GM18502 (cell line): ENCODE data around the gene DLGAP1.

ENCODE experiments used
- ATAC-seq: cut with Tn5 transposase; IDR thresholded peaks from one replicate; pipeline ENCODE4 v1.9.1; 2021; ENCODE audit warnings: mild to moderate bottlenecking; ENCODE audit not compliant: unreplicated experiment, poor library complexity

The DLGAP1 gene

GRCh38 chr18:3454365-3455089 lies 1000.6 kb downstream of the DLGAP1 start:
- no peak for ATAC-seq

- ATAC-seq, result no peak
Observed at GRCh38 chr18:3453540-3454364, 1001.4 kb downstream of the DLGAP1 start.

- no peak for ATAC-seq
Observed at GRCh38 chr18:3452750-3453539, 1002.2 kb downstream of the DLGAP1 start.

GRCh38 chr18:3451989-3452749 lies 1002.9 kb downstream of the DLGAP1 start:
- ATAC-seq, result no peak

DNA sequence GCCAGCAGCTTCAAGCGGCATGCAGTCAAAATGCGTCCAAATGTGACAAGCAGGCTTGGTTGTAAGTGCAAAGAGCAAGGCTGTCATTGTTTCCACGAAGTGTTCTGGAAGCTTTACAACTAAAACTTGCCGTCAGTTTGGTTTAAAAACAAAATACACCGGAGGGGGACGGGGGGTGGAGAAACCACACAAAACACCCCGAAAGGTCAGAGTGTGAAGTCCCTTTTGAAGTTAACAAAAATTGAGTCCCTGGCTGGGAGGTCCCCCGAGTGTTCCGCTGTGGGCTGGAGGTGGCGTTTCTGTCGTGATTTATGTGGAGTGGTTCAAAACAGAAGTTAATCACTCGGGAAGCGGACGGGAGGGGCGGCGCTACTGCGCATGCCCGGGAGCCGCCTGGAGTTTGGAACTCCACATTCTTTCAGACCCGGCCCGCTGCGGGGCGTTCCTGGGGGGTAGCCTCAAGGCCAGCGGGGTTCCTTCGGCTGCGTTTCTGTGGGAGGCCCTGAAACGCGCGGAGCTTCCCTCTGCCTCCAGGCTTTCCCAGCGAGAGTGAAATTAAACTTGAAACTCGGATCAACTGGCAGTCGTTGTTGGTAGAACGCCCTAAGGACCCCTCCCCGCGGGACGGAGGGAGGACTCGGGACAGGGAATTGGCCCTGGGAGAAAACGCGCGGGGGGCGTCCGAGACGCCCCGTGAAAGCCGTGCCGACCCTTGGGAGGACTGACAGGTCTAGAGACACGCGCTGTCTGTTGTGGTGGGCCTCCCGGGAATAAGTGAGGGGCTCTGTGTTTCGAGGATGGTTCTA lies 1003.7 kb downstream of the DLGAP1 start:
- no peak for ATAC-seq

- ATAC-seq, result no peak
Observed at GRCh38 chr18:3450799-3451182, 1004.3 kb downstream of the DLGAP1 start.

DNA sequence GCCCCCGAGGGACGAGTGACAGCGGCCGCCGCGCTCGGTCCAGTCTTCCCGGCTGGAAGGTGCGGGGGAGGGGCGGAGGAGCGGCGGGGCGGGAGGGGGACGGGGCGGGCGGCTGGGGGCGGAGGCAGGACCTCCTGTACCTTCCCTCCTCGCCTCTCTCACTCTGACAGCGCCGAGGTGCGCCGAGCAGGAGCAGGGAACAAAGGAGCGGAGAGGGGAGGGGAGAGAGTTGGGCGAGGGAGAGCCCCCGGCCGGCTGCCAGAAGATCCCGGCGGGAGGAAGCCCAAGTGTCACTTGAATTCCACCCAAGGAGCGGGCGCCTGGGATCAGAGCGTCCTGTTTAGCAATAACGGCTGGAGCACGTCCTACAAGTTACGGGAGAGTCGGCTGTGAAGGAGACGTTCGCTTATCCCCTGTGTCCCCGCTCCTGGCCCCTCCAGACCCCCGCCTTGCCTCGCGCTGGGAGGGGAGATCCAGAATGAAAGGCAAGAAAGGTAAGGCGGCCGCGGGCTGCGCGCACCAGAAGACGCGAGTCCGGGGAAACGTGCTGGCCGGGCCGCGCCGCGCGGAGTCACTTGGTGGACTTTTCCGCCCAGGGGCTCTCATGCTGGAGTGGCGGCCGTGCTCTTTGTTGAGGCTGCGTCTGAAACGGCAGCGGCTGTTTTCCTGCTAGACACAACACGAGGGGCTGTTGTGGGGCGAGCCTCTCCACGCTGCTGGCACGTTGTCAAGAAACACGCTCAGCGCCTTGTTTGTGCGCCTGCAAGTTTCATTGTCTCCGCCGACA lies 1004.9 kb downstream of the DLGAP1 start, which contains the start of gene TGIF1:
TGIF1 (plus strand) TSS at position 161 of the 787 bp plus-strand sequence; CDS start at position 479, 318 bp downstream.
- no peak for ATAC-seq

DNA sequence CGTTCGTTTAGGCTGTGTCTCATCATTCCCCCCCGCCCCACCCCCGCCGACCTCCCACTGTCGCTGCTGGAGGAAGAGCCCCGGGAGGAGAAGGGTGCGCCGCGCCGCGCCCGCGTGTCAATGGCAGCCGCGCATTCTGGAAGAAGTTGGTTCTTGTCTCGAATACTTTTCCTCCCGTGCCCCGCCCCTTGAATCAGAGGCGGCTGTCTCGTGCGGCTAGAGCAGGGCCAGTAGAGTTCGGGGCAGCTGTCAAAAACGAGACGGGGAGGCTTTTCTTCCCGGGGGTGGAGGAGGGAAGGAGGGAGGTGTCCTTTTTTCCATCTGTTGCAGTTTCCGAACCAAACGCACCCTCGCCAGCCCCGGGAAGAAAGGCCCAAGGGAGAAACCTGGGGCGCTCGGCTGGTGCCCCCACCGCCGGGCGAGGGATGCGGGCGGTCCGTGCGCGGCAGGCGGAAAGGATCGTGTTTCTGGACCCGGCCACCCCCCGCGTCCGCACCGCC lies 1005.5 kb downstream of the DLGAP1 start:
- ATAC-seq, result peak; percentile 21

DNA sequence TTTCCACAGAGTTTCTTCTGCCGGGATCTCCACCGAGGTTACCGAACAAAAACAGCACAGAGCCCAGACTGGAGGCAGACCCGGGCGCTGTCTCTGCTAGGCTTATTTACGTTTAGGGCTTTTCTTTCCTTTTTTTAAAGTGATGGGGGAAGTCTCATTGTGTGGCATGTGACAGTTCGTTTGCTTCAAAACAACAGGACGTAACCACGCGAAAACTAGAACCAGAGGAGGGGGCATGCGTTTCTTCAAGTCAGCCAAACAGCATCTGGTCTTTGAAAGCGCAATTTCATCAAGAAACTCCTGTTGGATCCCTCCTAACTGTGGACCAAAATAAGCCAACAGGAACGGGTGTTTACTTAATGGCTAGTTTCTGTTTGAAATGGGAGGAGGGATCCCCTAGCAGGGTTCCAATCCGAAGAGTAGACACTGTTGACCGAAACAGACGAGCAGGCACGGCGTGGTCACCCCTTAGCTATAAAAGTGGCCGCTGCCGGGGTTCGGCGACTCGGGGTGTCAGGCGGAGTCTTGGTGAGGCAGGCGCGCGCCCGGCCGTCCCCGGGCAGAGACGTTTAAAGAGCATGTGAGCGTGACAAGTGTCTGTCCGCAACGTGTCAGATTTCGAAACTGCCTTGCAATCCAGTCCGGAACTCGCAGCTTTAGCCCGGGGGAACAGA lies 1006.1 kb downstream of the DLGAP1 start:
- peak; percentile 65 for ATAC-seq

DNA sequence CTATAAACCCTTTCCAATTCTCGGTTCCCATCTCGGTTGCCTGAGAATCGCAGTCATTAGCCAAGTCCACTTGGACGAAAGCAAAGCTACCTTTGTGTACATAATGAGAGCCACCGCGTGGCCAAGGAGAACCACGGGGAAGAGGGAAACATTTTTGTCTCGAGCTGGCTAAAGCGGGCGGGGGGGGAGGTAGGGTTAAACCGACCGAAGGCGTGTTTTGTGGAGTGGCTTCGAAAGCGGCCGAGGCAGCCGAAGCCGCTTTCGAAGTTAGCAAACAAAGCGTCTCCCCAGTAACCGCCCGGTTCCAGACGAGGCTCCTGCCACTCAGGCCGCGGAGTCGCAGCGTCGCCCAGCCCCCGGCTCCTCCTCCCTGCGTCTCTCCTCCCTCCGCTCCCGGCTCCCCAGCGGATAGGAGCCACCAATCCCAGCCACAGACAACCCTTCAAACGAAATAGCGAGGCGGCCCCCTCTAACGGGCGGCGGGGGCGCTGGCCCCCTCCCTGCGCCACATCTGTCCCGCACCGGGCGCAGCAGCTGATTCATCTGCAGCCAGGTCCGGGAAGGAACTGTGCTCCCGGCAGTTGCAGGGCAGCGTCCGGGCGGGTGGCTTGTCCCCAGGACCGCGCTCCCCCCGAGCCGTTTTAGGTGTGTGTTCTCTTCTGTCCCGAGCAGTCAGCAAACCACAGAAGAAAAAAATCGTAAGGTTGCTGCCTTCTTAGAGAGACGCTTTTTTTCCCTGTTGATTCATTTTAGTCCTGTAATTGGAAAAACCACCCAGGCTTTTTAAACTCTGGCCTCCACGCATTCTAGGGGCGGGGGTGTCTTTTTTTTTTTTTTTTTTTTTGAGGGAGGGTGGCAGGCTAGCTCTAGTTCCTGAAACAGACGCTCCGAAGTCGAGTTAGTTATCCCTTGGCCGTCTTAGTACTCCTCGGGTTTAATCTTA lies 1006.9 kb downstream of the DLGAP1 start:
- peak; percentile 73 for ATAC-seq

GRCh38 chr18:3447068-3447894 lies 1007.8 kb downstream of the DLGAP1 start:
- ATAC-seq, result no peak
